GM19193 (cell line): ENCODE measurements around the gene CD248.

Experiments used
- POLR2A ChIP-seq: IDR thresholded peaks from 4 replicates; pipeline ENCODE4 v1.6.1; 2011; ENCODE audit not compliant: insufficient read depth, insufficient read length; ENCODE audit errors: extremely low read depth

Gene CD248

DNA sequence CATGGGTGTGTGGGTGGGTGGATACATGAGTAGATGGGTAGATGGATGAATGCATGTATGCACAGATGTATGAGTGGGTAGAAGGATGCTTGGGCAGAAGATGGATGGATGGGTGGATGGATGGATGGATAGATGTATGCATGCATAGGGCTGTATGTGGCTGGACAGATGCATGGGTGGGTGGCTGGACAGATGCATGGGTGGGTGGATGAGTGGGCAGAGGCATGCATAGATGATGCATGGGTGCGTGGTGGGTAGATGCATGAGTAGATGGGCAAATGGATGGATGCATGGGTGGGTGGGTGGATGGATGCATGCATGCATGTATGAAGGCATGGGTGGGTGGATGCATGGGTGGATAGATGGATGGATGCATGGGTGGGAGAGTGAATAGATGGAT is 6.8 kb upstream of the CD248 start:
- TF ChIP-seq POLR2A: no peak

DNA sequence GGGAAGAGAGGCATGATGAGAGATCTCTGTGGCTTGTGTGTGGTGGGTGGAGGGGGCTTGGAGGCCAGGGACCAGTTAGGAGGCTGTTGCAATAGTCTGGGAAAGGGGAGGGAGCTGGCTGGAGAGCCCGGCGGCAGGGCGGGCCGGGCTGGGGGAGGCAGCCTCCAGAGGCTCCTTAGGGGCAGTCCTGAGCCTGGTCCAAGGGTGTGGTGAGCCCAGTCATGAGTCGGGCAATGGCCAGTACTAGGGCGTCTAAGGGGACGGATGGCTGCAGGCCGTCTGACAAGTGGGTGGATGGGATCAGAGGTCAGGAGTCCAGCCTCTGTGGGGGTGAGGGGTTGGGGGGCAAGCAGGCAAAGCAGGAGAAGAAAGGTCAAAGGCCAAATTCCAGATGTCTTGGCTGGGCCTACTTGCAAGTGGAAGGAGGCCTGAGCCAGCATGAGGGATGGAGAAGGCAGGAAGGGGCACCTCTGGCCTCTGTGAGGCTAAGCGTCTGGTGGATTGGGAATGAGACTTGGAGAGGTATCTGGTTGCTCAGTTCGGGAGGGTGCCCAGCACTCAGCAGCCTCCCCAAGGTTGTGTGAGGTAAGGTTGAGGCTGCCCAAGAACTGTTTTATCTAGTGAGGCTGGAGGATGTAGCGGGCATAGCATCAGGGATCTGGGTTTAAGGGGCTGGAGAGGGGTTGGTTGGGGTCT is 6.0 kb upstream of the CD248 start:
- TF ChIP-seq POLR2A: no peak

DNA sequence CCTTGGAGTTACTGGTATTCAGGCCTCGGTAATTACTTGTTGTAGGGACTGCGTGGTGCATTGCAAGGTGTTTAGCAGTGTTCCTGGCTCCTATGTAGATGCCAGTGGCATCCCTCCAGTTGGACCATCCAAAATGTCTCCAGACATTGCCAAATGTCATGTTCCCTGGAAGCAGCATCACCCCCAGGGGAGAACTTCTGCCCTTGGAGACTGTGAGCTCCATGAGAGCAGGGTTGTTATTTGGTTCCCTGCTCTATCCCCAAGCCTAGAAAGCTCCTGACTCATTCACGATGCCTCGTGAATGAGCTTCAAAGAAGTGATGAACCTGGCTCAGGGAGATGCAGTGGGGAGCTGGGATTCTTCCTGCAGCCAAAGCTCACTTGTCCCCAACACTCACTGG is 4.8 kb upstream of the CD248 start:
- no peak for TF ChIP-seq POLR2A

DNA sequence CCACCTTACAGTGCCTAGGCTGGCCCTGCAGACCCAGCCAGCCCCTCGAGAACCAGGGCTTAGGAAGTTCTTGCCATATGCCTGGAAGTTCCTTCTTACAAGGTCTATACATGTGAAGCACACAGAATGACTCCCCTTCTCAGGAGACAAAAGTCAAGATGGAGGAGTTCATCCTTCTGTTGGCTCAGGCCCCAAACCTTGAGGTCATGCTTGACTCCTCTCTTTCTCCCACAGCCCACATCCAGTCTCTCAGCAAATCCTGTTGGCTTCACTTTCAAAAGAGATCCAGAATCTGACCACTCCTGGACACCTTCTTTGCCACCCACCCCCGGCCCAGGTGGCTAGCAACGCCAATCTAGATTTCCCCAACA is 1.7 kb upstream of the CD248 start:
- TF ChIP-seq POLR2A: no peak

DNA sequence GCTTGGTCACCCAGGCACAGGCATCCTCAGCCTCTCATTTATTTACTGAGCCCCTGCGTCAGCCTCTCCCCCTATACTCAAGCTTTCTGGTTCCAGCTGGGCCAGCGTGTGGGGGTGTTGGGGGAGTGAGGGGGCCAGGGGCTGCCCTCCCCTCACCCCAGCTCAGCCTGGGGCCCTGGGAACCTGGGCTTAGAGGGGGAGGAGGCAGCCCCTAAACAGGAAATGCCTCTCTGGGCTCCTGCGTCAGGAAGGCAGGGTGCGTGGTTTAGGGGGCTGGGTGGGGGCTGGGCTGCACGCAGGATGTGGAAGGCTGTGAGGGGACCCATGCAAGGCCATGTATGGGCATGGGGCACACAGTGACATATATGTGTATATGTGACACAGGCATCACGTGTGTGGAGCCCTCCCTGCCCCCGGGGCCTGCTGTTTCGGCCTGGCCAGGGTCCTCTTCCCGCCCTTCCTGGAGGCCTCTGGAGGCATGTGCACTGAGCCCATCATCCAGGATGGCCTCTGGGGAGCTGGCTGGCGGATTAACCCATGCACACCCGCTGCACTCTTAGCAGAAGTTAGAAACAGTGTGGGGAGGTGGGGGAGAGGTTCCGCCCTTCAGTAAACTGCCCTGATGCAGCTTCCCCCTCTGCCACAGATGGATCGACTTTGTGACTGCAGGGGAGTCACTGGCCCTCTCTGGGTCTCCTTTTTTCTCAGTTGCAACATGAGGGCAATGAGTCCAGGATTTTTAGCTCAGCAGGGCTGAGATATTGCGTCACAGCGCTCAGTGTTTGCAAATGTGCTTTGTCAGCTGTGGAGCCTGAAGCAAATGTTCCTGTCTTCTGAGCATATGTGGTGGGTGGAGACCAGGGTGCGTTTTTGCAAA is 1.1 kb upstream of the CD248 start:
- TF ChIP-seq POLR2A: peak; percentile 38

DNA sequence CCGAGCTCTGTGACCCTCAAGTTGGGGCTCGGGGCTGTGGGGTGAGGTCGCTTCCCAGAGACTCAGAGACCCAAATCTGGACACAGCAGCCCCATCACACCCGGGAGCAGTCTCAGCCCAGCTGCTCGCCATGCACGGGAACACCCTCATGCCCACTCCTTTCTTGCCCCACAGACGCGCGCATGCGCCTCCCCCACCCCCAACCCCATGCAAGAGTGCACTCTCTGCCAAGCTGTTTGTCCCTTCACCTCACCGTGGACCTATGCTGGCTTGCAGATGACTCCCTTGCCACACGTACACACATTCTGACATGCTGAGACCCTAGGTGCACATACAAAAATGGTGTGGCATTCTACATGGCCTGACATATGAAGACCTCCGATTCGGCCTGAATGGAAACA is 478 bp upstream of the CD248 start:
- TF ChIP-seq POLR2A: peak; percentile 14

DNA sequence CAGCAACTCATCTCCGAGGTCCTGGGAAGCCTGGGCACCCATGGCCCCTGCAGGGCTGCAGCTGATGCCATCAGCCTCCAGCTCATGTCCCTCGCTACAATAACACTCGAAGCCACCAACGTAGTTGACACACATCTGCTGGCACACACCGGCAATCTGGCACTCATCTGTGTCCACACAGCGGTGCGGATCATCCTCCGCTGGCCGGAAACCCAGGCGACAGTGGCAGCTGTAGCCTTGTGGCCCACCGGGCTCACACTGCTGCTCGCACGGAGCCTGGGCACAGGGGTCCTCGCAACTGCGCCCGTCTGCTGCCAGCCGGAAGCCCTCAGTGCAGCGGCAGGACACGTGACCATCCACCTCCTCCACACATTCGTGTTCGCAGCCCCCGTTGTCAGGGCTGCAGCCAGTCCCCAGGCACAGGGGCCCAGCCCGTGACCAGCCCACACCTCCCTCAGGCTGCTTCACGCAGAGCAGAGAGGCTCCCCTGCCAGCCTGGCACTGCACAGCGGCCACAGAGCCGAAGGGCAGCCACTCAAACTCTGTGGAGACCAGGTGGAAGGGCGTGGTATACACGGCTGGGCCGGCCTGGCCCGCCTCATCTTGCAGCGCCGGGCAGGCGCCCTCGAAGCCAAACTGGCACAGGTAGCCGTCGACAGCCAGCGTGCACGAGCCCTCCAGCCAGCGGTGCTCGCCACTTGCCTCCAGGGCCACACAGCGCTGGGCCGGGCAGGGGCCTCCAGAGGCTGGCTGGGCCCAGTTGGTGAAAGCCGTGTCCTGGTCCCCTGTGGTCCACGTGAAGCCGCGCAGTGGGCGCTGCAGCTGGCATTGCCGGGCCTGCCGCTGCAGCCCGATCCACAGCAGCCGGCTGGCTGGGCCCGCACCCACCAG is 678 bp downstream of the CD248 start:
- no peak for TF ChIP-seq POLR2A

DNA sequence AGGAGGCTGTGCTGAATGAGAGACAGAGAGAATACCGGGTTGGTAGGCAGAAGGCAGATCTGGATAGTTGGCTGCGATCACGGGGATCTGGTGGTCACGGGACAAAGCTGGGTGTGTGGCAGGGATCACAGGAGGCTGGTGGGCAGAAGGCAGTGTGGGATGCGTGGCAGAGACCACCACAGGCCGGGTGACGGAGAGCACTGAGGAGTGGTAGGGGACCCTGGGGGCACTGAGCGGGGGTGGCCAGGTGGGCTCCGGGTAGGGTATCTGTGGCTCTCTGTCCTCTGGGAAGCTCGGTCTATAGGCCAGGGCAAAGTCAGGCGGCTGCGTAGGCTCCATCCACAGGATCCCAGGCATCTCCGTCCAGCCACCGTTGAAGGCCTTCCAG is 1.4 kb downstream of the CD248 start:
- no peak for TF ChIP-seq POLR2A

DNA sequence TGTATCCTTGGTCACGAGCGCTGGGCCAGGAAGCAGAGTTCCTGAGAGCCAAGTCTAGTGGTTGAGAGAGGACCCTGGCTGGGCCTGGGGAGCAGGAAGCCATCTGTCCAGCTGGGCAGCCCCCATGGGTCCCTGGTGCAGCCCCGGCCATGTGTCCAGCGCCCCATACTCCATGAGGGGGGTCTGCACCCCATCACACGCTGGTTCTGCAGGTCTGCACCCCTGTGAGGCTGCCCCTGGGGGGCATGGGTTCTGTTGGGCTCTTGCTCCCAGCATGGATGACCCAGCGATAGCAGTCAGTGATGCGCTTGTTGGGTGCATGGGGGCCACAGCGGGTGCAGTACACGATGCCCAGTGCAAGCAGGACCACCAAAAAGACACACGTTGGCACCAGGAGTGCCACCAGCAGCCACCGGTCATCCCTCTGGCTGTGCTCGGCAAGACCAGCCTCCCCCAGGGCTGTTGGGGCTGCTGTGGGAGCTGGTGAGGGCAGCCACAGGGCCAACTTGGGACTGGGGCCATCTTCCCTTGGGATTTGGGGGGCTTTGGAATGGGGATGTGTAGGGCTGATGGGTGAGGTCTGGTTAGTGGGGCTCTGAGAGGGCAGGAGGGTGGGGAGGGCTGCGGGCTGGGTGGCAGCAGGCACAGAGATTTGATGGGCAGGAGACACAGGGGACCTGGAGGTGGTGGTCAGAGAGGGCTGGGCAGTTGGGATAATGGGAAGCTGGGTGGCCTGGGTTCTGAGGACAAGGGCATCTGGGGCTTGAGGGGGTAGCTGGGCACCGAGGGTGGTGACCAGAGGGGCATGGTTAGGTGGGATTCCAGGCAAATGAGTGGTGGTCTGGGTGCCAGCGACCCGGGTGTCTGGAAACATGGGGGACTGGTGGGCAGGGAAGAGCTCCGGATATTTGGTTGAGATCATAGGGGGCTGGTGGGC is 2.0 kb downstream of the CD248 start:
- no peak for TF ChIP-seq POLR2A

DNA sequence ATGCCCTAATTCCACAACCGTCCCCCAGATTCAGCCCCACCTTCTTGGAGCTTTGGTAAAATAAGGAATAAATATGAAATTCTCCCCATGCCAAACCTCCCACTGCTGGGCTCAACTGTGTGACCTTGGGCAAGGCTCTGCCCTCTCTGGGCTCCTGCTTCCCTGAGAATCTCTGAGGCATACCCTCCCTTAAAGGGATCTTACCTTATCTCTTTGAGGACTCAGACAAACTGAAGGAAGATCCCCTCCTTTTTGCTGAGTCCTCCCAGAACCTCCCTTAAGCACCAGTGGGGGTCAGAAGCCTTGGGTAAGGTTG is 2.7 kb downstream of the CD248 start:
- no peak for TF ChIP-seq POLR2A

DNA sequence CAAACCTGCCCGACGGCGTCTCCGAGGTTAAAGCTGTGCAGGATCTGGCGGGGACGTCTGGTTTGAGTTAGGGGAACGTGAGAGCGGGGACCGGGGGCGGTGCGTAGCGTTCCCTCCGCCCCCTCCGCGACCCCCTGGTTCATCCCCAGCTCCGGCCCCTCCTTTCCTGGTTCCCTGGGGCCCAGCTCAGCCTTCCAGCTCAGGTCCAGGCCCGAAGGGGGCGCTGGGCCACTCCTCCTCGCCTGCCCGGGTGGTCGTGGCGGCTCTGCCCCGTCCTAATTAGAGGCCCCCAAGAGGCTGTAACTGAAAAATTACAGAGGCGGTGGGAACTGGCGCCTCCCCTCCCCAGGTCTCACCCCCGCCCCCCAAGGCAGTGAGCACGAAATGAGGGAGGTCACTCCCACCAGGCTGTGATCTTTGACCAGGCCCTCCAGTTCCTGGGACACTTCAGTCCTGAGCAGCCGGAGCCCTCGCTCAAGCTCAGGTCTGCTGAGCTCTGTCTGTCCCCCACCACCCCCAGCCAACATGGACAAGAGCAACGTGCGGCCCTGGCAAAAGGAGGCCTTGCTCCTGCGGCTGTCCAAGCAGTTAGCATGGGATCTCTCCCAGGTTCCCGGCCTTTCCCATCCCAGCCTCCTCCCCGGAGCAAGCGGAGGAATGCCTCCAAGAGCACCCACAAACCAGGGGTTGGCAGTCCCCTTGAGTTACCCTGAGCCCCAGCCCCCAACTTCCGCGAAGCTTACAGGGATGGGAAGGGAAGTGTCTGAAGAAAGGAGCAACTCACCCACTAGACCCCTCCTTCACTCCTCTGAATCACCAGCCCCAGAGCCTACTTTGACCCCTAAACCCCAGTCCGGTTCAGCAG is 3.3 kb downstream of the CD248 start:
- TF ChIP-seq POLR2A: no peak

DNA sequence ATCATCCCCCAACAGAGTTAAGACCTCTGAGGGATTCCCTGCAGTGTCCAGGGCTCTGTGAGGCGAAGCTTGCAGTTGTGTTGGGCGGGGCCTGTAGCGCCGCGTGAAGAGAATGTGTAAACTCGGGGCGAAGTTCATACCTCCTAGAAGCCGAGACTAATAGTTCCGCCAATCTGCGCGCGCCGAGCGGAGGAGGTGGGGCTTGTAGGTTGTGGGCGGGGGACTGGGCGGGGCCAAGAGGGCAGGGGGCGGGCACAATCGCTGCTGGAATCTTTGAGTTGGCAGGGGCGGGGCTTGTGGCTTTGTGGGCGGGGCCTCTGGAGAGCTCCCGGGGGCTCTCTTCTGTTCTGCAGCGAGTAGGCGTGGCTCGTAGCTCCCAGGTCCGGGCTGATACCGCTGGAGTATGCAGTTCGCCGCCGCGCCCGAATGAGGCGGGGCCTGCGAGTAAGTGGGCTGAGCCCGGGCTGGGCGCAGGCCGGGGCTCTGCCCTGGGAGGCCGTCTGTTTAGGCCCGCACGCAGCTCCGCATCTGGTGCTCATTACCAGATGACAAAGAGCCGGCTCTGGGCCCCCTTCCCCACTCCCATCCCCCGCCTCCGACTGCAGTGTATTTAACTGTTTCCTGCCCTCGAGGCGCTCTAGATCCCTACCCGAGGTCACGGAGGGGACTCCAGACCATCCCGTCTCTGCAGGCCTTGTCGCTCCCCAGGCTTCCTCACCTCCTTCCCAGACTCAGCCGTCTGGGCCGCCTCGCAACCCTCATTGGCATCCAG is 4.1 kb downstream of the CD248 start:
- peak; percentile 22 for TF ChIP-seq POLR2A
